Purkinje cell (primary cell): ENCODE data around the gene USP17L5. TPM values are rescaled to one million over a fixed set of nuclear protein-coding genes. Genes with fewer than 3 reads are reported as not detected.

Experiments used
- polyA plus RNA-seq: library from polyadenylated mRNA; unstranded; fragments of >200 nt; fragmentation: Nextera tagmentation; gene quantifications from 2 replicates; pipeline ENCODE4 v1.2.1, GENCODE V29; 2014

The USP17L5 gene
- not detected in 2 replicates for polyA plus RNA-seq

GRCh38 chr4:9339103-9339502 lies at the start of gene USP17L5:
Gene USP17L5 (plus strand): TSS chr4:9339403. CDS start chr4:9339403, 0 bp downstream.

GRCh38 chr4:9324865-9325264 lies 14.3 kb upstream of the USP17L5 start, which contains the start of gene USP17L24:
Gene USP17L24 (plus strand): TSS chr4:9325165. CDS start chr4:9325165, 0 bp downstream.

GRCh38 chr4:9329611-9330010 lies 9.6 kb upstream of the USP17L5 start, which contains the start of gene USP17L25:
Gene USP17L25 (plus strand): TSS chr4:9329911. CDS start chr4:9329911, 0 bp downstream.

GRCh38 chr4:9334358-9334757 lies 4.8 kb upstream of the USP17L5 start, which contains the start of gene USP17L26:
Gene USP17L26 (plus strand): TSS chr4:9334658. CDS start chr4:9334658, 0 bp downstream.

GRCh38 chr4:9343848-9344247 lies 4.6 kb downstream of the USP17L5 start, which contains the start of gene USP17L27:
Gene USP17L27 (plus strand): TSS chr4:9344148. CDS start chr4:9344148, 0 bp downstream.

GRCh38 chr4:9348593-9348992 lies 9.4 kb downstream of the USP17L5 start, which contains the start of gene USP17L28:
Gene USP17L28 (plus strand): TSS chr4:9348893. CDS start chr4:9348893, 0 bp downstream.

GRCh38 chr4:9353338-9353737 lies 14.1 kb downstream of the USP17L5 start, which contains the start of gene USP17L29:
Gene USP17L29 (plus strand): TSS chr4:9353638. CDS start chr4:9353638, 0 bp downstream.

GRCh38 chr4:9362829-9363228 lies 23.6 kb downstream of the USP17L5 start, which contains the start of gene USP17L30:
Gene USP17L30 (plus strand): TSS chr4:9363129. CDS start chr4:9363129, 0 bp downstream.

Other genes with a start within 250 kb of the USP17L5 start
- 0.13 TPM in 1 of 2 replicates, not detected in the other for gene FAM90A26, start 169.0 kb upstream of the USP17L5 start, polyA plus RNA-seq
- not detected in 2 replicates for gene USP17L10, start 128.7 kb upstream of the USP17L5 start, polyA plus RNA-seq
- gene USP17L11, start 124.0 kb upstream of the USP17L5 start, polyA plus RNA-seq, result not detected in 2 replicates
- gene USP17L12, start 119.3 kb upstream of the USP17L5 start, polyA plus RNA-seq, result not detected in 2 replicates
- gene USP17L13, start 114.5 kb upstream of the USP17L5 start, polyA plus RNA-seq, result not detected in 2 replicates
- not detected in 2 replicates for gene USP17L15, start 105.0 kb upstream of the USP17L5 start, polyA plus RNA-seq
- gene USP17L17, start 95.5 kb upstream of the USP17L5 start, polyA plus RNA-seq, result not detected in 2 replicates
- not detected in 2 replicates for gene USP17L18, start 90.8 kb upstream of the USP17L5 start, polyA plus RNA-seq
- gene USP17L19, start 86.0 kb upstream of the USP17L5 start, polyA plus RNA-seq, result not detected in 2 replicates
- not detected in 2 replicates for gene USP17L20, start 81.3 kb upstream of the USP17L5 start, polyA plus RNA-seq
- not detected in 2 replicates for gene USP17L21, start 76.5 kb upstream of the USP17L5 start, polyA plus RNA-seq
- not detected in 2 replicates for gene USP17L22, start 71.8 kb upstream of the USP17L5 start, polyA plus RNA-seq
- gene USP17L24, start 14.2 kb upstream of the USP17L5 start, polyA plus RNA-seq, result not detected in 2 replicates
- not detected in 2 replicates for gene USP17L25, start 9.5 kb upstream of the USP17L5 start, polyA plus RNA-seq
- gene USP17L26, start 4.7 kb upstream of the USP17L5 start, polyA plus RNA-seq, result not detected in 2 replicates
- not detected in 2 replicates for gene USP17L27, start 4.7 kb downstream of the USP17L5 start, polyA plus RNA-seq
- gene USP17L28, start 9.5 kb downstream of the USP17L5 start, polyA plus RNA-seq, result not detected in 2 replicates
- not detected in 2 replicates for gene USP17L29, start 14.2 kb downstream of the USP17L5 start, polyA plus RNA-seq
- not detected in 2 replicates for gene USP17L30, start 23.7 kb downstream of the USP17L5 start, polyA plus RNA-seq
- gene DEFB131A, start 105.0 kb downstream of the USP17L5 start, polyA plus RNA-seq, result not detected in 2 replicates